ENCODE measurements around the gene NUP214.
"Not testable (repeated sequence)": the region's sequence is repeated elsewhere in the genome, so short reads cannot be mapped to it uniquely, and the experiment has no call there.

NUP214 gene

DNA sequence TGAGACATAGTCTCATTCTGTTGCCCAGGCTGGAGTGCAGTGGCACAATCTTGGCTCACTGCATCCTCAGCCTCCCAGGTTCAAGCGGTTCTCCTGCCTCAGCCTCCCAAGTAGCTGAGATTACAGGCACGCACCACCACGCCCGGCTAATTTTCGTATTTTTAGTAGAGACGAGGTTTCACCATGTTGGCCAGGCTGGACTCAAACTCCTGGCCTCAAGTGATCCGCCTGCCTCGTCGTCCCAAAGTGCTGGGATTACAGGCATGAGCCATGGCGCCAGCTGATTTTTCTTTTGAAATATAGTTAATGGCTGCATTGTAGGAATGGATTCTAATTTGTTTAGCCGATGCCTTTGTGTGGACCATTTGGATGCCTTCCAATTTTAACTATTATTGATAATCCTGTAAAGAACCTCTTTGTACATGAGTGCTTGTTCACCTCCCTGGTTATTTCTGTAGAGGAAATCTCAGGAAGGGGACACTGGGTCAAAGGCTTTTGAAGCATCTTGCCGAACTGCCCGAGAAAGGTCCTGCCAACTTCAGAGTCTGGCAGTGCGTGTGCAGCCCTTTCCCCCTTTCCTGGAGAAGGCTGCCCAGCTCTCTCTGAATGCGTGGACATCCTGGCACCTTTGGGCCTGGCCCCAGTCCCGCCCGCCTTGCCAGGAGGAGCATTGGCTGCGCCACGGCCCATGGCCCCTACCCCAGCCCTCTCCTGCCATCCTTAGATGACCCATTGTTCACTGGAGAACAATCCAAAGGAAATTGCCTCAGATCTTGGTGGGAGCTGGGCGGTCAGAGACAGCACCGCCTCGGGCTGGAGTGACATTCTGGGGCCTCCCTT is 8.9 kb upstream of the NUP214 start:
- DNase-seq (ENCODE audit: low read depth), result no peak

DNA sequence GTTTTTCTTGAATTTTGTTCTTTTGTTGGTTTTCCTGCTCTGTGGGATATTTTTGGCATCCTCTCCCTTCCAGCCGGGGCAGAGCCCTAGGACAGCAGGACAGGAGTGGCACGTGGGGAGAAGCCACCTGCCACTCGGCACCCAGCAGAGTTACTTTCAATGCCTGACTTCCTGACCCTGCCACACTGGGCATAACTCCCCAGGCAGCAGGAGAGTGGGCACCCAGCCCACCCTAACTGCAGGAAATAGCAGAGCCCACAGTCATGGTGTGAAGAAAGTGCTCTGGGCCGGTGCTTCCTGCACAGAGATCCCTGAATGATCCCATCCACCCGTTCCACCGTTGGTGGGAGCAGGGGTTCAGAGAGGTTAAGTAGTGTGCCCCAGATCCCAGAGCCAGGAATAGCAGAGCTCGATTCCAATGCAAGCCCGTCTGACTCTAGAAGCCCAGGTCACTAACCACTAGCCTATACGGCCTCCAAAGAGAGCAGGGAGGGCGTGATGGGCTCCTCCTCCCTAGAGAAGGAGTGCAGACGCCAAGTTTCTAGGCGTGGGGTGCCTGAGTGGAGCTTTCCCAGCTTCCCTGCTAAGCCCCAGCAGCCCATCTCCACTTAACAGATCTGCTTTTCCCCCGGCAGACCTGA is 8.1 kb upstream of the NUP214 start:
- no peak for DNase-seq (ENCODE audit: low read depth)

DNA sequence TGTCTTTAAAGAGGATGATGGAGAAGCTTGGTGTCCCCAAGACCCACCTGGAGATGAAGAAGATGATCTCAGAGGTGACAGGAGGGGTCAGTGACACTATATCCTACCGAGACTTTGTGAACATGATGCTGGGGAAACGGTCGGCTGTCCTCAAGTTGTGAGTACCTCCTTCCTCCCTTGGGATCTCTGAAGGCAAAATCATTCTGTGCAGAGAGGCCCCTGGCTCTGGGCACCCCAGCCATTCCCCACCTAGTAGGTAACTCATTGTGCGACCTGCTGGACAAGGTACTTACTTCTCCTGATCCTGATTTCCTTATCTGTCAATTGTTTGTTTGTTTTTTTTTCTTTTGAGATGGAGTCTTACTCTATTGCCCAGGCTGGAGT is 7.6 kb upstream of the NUP214 start:
- DNase-seq (ENCODE audit: low read depth), result no peak

DNA sequence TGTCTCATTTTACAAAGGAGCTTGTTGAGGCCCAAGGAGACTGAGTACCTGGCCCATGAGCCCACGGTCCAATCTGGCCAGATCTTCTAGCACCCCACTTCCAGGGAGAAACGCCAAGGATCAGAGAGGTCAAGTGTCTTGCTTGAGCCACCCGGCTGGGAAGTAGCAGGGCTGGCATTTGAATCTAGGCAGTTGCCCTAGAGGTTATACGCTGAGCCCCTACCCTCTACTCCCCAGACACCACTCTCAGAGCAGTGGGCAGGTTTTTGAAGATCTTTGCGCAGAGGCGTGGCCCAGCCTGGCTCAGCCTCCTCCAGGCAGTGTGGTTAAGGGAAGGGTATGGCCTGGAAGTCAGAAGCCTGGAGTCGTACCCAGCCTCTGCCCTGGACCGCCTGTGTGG is 5.8 kb upstream of the NUP214 start:
- DNase-seq (ENCODE audit: low read depth), result no peak

DNA sequence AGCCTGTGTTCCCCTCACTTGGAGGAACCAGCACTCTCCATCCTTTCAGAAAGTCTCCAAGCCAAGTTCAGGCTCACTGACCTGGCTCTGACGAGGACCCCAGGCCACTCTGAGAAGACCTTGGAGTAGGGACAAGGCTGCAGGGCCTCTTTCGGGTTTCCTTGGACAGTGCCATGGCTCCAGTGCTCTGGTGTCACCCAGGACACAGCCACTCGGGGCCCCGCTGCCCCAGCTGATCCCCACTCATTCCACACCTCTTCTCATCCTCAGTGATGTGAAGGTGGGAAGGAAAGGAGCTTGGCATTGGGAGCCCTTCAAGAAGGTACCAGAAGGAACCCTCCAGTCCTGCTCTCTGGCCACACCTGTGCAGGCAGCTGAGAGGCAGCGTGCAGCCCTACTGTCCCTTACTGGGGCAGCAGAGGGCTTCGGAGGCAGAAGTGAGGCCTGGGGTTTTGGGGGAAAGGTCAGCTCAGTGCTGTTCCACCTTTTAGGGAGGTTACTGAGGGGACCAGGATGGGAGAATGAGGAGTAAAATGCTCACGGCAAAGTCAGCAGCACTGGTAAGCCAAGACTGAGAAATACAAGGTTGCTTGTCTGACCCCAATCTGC is 4.7 kb upstream of the NUP214 start:
- no peak for DNase-seq (ENCODE audit: low read depth)

DNA sequence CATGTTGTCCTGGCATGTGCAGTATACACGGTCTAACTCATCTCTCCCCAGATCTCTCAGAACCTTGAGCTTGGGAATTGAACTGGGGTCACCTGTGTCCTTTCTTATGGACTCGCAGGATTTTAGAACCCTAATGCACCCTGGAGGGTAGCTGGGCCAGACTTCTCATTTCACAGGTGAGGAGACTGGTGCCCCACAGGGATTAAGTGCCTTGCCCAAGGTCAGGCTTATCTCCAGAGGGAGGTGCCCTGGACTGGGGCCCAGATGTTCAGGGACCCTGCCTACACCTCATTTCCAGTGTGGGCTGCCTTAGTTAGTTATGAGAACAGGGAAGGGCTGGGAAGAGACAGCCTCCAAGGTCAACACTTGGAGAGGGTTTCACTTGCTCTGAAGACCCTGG is 4.0 kb upstream of the NUP214 start:
- DNase-seq (ENCODE audit: low read depth), result no peak

DNA sequence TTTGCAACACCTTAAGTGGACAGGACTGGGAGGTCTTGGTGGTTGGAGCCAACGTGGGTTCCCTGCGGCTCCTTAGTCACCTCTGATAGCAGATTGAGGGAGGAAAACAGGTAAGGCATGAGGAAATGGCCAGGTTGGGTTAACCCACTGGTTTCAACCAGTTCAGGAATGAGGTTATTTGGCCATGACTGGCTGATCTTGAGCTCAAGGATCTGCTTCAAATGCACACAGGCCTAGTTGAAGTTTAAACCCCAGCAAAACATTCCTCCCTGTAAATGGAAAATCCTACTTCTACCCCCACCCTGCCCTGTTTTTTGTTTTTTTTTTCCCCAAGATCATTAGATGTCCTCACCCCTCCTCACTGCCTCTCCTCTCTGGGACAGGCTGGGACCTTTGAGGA is 3.2 kb upstream of the NUP214 start:
- no peak for DNase-seq (ENCODE audit: low read depth)

DNA sequence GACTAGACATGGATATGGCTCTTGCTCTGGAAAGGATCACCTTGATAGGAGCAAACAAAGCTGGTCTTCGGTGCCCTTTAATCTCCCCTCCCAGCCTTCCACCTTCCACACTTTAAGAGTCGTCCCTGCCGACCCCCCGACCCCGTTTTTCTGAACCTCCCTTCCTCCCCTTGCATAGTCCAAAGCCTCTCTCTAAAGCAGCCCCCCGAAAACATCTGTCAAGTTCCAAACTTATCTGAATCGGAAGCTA is 423 bp upstream of the NUP214 start:
- DNase-seq (ENCODE audit: low read depth), result no peak

DNA sequence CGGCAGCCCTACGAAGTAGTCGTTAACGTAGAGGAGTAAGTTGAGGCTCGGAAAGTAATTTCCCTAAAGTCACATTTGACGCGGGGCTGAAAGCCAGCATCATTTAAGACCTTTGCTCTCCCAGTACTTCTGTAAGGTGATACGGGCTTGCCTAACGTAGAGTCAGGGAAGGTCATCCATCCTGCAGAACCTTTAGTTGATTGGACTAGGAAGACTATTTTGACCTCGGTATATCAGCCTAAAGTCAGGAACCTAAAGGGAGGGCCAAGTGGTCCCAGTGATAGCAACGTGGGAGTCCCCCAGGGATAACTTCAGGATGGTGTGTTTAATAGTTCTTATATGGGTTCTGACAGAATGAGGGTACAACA is 657 bp downstream of the NUP214 start:
- DNase-seq (ENCODE audit: low read depth), result no peak

DNA sequence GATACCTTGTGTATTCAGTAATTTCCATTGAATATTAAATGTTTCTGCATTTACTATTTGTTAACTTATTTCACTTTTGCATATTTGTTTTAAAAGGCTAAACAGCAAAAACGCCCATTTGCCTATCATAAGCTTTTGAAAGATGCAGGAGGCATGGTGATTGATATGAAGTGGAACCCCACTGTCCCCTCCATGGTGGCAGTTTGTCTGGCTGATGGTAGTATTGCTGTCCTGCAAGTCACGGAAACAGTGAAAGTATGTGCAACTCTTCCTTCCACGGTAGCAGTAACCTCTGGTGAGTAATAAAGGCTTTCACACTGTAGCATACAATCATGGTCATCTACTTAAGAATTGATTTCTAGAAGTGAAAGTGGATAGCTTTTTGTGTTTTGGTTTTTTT is 3.8 kb downstream of the NUP214 start:
- no peak for DNase-seq (ENCODE audit: low read depth)

DNA sequence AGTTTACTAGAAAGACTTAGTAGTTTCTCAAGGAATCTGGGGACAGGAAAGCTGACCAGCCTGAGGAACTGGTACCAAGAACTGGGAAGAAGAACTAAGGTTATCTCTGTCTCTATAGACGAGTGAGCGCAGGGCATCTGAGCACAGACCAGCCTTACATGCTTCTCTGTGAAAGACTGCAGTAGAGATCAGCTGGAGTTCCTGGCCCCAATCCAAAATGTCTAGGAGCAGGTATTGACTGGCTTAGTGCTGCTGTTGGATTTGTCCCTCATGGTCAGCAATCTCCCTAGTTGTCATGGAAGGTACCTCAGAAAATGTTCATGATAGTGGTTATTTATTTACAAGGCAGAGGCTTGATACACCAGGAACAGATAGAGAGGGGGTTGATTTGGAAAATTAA is 13.3 kb downstream of the NUP214 start:
- DNase-seq (ENCODE audit: low read depth), result no peak

DNA sequence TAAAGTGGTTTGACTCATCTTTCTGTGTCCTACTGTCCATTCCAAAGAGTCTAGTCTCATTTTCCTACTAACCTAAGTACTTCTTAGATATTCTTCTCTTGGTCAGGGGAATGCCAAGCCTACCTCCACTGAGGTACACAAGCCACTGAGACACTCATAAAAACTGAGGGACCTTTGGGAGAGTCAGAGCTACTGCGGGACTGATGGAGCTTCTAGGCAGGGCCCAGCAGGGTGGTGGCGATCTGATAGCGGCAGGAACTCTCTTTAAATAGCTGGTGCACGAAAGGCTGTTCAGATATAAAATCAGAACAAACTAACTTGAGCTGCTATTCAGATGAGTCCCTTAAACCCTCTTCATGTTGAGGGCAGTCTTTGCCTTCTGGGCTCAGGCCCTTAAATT is 14.7 kb downstream of the NUP214 start:
- DNase-seq (ENCODE audit: low read depth), result no peak

DNA sequence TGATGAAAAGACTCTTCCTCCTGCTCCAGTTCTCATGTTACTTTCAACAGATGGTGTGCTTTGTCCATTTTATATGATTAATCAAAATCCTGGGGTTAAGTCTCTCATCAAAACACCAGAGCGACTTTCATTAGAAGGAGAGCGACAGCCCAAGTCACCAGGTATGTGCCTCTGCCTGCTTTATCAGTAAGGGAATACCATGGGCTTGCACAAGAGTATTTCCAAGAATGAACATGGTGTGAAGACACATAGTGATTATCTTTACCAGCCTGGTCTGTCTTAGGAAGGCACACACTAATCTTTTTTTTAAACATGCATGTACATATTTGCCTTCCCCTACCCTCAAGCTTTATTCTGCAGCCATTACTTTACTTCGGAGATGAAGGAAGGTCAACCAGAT is 15.2 kb downstream of the NUP214 start:
- DNase-seq (ENCODE audit: low read depth), result no peak

DNA sequence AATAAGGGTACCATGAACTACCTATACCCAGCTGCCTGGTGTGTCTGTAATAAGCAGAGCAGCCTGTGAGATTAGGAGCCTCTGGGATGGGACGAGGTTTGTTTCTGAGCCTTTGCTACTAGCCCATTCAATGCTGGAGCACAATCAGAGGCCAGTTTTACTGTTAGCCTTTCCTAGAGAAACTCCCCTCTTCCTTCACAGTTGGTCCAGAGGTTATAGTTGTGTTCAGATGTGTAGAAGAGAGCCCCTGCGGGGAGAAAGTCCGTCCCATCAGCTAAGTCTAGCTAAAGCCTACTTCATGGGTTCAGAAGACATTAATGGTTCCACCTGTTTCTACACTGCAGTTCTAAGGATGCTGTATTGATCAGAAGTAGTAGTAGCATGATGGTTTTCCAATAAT is 16.8 kb downstream of the NUP214 start:
- no peak for DNase-seq (ENCODE audit: low read depth)

DNA sequence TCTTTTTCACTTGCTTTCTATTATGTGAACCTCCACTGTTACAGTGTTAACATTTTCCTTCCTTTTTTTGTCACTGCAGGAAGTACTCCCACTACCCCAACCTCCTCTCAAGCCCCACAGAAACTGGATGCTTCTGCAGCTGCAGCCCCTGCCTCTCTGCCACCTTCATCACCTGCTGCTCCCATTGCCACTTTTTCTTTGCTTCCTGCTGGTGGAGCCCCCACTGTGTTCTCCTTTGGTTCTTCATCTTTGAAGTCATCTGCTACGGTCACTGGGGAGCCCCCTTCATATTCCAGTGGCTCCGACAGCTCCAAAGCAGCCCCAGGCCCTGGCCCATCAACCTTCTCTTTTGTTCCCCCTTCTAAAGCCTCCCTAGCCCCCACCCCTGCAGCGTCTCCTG is 18.8 kb downstream of the NUP214 start:
- no peak for DNase-seq (ENCODE audit: low read depth)

DNA sequence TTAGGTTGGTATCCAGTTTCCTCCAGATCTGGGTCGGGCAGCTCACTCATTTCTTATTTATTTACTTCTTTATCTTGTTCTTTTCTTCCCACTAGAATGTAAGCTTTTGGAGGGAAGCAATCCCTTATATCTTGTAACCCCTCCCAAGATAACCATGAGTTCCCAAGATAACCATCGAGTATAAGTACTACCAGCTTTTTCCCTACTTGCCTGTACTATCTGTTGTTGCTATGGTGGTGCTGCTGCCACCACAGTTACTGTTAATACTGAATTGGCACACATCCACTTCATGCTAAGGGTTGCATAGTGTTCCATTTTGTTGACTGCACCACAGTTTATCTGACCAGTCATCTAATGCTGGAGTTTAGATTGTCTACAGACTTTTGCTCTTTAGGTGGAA is 19.9 kb downstream of the NUP214 start:
- no peak for DNase-seq (ENCODE audit: low read depth)

DNA sequence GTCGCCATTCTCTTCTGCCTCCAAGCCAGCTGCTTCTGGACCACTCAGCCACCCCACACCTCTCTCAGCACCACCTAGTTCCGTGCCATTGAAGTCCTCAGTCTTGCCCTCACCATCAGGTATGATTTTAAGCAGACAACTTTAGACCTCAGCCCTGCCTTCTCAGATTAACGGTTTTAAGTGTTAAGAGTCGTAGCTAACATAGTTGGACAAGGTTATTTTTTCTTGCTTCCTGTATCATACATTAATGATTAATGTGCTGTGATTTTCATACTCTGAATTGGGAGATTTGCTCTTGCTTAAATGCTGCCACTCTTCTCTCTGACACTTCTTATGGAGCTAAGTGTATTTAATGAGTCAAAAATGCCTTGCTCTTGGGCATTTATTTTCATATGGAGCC is 20.8 kb downstream of the NUP214 start:
- DNase-seq (ENCODE audit: low read depth), result no peak

DNA sequence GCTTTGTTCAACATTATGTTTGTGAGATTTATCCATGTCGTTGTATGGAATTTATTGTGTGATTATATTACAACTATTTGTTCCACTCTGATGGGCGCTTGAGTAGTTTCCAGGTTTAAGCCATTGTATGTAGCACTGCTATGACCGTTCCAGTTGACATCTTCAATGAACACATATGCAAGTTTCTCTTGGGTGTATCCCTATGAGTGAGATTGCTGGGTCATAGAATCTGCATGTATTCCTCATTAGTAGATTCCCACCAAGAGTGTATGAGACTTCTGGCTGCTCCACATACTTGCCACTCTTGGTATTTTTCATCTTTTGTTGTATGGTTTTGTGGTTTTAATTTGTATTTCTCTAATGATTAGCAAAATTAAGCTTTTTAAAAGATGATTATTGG is 22.9 kb downstream of the NUP214 start:
- DNase-seq (ENCODE audit: low read depth), result no peak

DNA sequence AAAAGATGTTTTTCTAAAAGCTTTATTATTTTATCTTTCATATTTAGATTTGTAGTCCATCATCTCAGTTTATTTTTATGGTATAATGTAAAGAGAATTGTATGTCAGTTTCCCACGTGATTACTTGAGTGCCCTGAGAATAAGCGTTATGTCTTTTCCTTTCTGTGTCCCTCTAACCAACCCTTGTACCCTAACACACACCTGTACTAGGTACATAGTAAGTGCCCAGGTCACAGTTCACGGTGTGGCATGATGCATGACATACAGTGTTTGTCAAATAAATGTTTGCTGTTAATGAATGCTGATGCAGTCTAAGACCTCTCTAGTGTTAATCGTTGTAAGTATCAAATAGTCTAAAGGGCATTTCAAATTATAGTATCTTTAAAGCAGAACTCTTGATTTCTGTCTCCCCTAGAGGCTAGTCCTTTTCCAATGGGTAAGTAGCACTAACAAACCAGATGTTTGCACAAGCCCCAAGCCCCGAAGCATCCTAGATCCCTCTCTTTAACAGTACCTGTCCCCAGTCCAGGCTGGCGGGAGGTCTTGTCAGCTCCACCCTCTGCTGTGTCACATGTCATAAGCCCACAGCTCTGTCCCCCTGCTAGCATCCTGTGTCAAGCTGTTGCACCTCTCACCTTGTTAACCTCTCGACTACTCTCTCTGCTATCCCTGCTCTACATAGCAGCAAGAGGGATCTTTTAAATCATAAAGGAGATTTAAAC is 23.7 kb downstream of the NUP214 start:
- DNase-seq (ENCODE audit: low read depth), result no peak

DNA sequence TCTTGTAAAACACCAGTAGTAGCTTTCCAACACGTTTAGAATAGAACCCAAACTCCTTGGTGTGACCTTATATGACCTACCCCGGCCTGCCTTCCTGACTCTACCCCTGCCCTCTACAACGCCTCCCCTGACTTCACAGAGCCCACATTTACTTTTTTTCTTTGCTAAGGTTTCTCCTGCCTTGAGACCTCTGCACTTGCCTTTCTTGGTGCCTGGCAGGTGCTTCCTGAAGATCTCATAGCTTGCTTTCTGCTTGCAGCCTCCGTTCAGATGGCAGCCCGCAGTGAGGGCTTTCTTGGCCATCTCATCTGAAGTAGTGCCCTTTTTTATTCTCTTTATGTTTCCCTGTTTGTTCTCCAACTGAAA is 24.3 kb downstream of the NUP214 start:
- no peak for DNase-seq (ENCODE audit: low read depth)

DNA sequence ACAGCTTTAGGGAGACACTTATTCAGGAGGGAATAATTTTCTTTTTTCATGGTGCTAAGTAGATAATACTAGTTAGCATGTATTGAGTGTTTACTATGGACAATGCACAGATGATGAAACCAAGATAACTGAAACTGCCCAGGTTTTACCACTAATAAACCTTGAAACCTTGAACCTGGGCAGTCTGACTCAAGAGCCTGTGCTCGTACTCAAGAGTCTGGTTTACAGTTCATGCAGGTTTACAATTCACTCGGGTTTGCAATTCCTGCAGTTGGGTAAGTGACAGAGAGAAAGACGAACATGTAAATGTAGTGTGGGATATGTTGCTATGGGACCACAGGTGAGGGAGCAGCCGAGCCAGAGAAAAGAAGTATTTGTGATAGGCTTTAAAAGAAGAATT is 28.2 kb downstream of the NUP214 start:
- no peak for DNase-seq (ENCODE audit: low read depth)

DNA sequence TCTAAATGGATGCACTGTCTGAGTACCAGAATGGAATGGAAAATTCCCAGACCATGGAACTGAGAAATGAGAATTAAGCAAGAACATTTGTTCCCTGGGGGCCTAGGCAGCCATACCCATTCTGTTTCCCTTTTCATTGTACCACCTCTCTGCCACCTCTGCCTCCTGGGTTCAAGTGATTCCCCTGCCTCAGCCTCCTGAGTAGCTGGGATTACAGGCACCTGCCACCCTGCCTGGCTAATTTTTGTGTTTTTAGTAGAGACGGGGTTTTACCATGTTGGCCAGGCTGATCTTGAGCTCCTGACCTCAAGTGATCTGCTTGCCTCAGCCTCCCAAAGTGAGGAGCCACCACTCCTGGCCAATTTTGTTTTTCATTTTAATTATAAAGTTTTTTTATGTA is 33.3 kb downstream of the NUP214 start:
- not testable (repeated sequence) for DNase-seq (ENCODE audit: low read depth)

DNA sequence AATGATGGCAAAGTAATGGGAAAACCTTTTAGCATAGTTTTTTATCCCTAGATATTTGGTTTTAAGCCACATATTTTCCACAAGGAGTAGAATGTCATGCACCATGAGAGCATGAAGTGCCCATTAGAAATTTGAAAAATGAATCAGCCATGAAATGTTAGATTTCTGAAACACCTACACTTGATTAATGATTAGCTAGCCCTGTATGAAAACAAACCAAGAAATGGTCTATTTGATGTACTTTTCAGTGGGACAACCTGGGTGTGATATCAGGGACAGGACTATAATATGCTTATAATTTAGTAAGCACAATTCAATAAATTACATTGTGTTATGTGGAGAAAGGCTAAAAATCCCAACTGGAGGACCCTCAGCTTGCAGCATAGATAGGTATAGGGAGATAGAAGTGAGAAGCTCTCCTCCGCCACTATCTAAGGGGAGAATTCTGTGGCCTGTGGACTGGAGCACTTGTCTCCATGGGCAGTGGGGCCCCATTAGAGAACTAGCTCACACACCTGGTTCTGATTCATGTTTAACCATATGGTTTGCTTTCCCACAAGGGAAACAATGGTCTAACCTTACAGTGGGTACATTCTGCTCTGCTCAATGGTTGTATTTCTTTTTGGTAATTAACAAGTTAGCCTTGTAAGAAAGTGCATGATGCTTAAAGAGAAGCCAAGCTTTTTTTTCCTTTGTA is 35.2 kb downstream of the NUP214 start:
- DNase-seq (ENCODE audit: low read depth), result no peak
